IPS-18a (cell line): Measurements from ENCODE around the gene PIM1.

Experiments
- H3K27ac ChIP-seq: one replicate; pipeline ENCODE4 v1.5.1; 2013; ENCODE audit warnings: low read length
- H3K27me3 ChIP-seq: one replicate; pipeline ENCODE4 v1.6.1; 2013; ENCODE audit warnings: mild to moderate bottlenecking, low read length; ENCODE audit not compliant: control insufficient read depth, insufficient read depth
- H3K36me3 ChIP-seq: one replicate; pipeline ENCODE4 v1.6.1; 2013; ENCODE audit warnings: low read depth, low read length; ENCODE audit not compliant: control insufficient read depth
- H3K4me1 ChIP-seq: one replicate; pipeline ENCODE4 v1.6.1; 2013; ENCODE audit warnings: low read depth, low read length; ENCODE audit not compliant: control insufficient read depth
- H3K4me3 ChIP-seq: one replicate; pipeline ENCODE4 v1.5.1; 2013; ENCODE audit warnings: low read length
- H3K9ac ChIP-seq: one replicate; pipeline ENCODE4 v1.6.1; 2013; ENCODE audit warnings: mild to moderate bottlenecking, low read length, moderate library complexity
- H3K9me3 ChIP-seq: one replicate; pipeline ENCODE4 v1.6.1; 2013; ENCODE audit warnings: low read depth, low read length; ENCODE audit not compliant: control insufficient read depth

The PIM1 gene

GRCh38 chr6:37205997-37206340, 36.0 kb downstream of the PIM1 start:
- Histone ChIP-seq H3K4me3 (no peak overlapping the region), H3K9me3 (no peaks in the 10 kb centered on the region), H3K27ac (no peak overlapping the region), H3K4me1 (no peaks in the 10 kb centered on the region), H3K36me3 (no peaks in the 10 kb centered on the region), H3K27me3 (no peaks in the 10 kb centered on the region), H3K9ac (no peak overlapping the region)

GRCh38 chr6:37206622-37207021, 36.7 kb downstream of the PIM1 start:
- H3K4me3 ChIP-seq = no peak overlapping the region
- H3K9me3 ChIP-seq = no peaks in the 10 kb centered on the region
- no peaks in the 10 kb centered on the region for H3K36me3 ChIP-seq
- no peaks in the 10 kb centered on the region for H3K4me1 ChIP-seq
- no peak overlapping the region for H3K9ac ChIP-seq
- no peaks in the 10 kb centered on the region for H3K27me3 ChIP-seq
- H3K27ac ChIP-seq = no peak overlapping the region

GRCh38 chr6:37207903-37208456, 38.0 kb downstream of the PIM1 start:
- H3K27me3 ChIP-seq = no peaks in the 10 kb centered on the region
- no peaks in the 10 kb centered on the region for H3K4me1 ChIP-seq
- H3K4me3 ChIP-seq = no peak overlapping the region
- no peaks in the 10 kb centered on the region for H3K9me3 ChIP-seq
- H3K27ac ChIP-seq = no peak overlapping the region
- no peaks in the 10 kb centered on the region for H3K36me3 ChIP-seq
- no peak overlapping the region for H3K9ac ChIP-seq

GRCh38 chr6:37208793-37209192, 38.8 kb downstream of the PIM1 start:
- Histone ChIP-seq H3K27me3 (no peaks in the 10 kb centered on the region), H3K27ac (no peak overlapping the region), H3K36me3 (no peaks in the 10 kb centered on the region), H3K9me3 (no peaks in the 10 kb centered on the region), H3K4me3 (no peak overlapping the region), H3K9ac (no peak overlapping the region), H3K4me1 (no peaks in the 10 kb centered on the region)

GRCh38 chr6:37209461-37210205, 39.7 kb downstream of the PIM1 start:
- no peaks in the 10 kb centered on the region for H3K4me1 ChIP-seq

GRCh38 chr6:37210313-37210968, 40.5 kb downstream of the PIM1 start:
- H3K36me3 ChIP-seq = no peaks in the 10 kb centered on the region
- H3K4me3 ChIP-seq = no peak overlapping the region
- H3K27me3 ChIP-seq = no peaks in the 10 kb centered on the region
- H3K9me3 ChIP-seq = no peaks in the 10 kb centered on the region
- H3K9ac ChIP-seq = no peak overlapping the region
- H3K27ac ChIP-seq = no peak overlapping the region
- no peaks in the 10 kb centered on the region for H3K4me1 ChIP-seq

More at GRCh38 chr6:37209461-37210205, 39.7 kb downstream of the PIM1 start:
- H3K27ac ChIP-seq = no peak overlapping the region
- H3K9ac ChIP-seq = no peak overlapping the region
- H3K9me3 ChIP-seq = no peaks in the 10 kb centered on the region
- no peaks in the 10 kb centered on the region for H3K27me3 ChIP-seq
- H3K4me3 ChIP-seq = no peak overlapping the region
- H3K36me3 ChIP-seq = no peaks in the 10 kb centered on the region

GRCh38 chr6:37212268-37212667, 42.3 kb downstream of the PIM1 start:
- no peak overlapping the region for H3K27ac ChIP-seq
- H3K9ac ChIP-seq = no peak overlapping the region

GRCh38 chr6:37218061-37218460, 48.1 kb downstream of the PIM1 start:
- Histone ChIP-seq H3K9ac (no peak overlapping the region), H3K27ac (no peak overlapping the region)

More at GRCh38 chr6:37212268-37212667, 42.3 kb downstream of the PIM1 start:
- no peaks in the 10 kb centered on the region for H3K9me3 ChIP-seq
- H3K36me3 ChIP-seq = no peaks in the 10 kb centered on the region
- no peaks in the 10 kb centered on the region for H3K27me3 ChIP-seq
- H3K4me1 ChIP-seq = no peaks in the 10 kb centered on the region
- no peak overlapping the region for H3K4me3 ChIP-seq

GRCh38 chr6:37218511-37218910, 48.6 kb downstream of the PIM1 start:
- H3K36me3 ChIP-seq = no peaks in the 10 kb centered on the region
- H3K9me3 ChIP-seq = no peaks in the 10 kb centered on the region
- peaks cover 10% of the 10 kb centered on the region for H3K4me1 ChIP-seq
- H3K4me3 ChIP-seq = no peak overlapping the region
- no peak overlapping the region for H3K9ac ChIP-seq
- no peaks in the 10 kb centered on the region for H3K27me3 ChIP-seq
- no peak overlapping the region for H3K27ac ChIP-seq

More at GRCh38 chr6:37218061-37218460, 48.1 kb downstream of the PIM1 start:
- Histone ChIP-seq H3K27me3 (no peaks in the 10 kb centered on the region), H3K9me3 (no peaks in the 10 kb centered on the region), H3K4me3 (no peak overlapping the region), H3K36me3 (no peaks in the 10 kb centered on the region), H3K4me1 (peaks cover 9% of the 10 kb centered on the region)

GRCh38 chr6:37221585-37222124, 51.7 kb downstream of the PIM1 start:
- Histone ChIP-seq H3K9me3 (no peaks in the 10 kb centered on the region), H3K9ac (peak overlapping the region; percentile 3), H3K27ac (no peak overlapping the region), H3K36me3 (no peaks in the 10 kb centered on the region), H3K27me3 (no peaks in the 10 kb centered on the region), H3K4me3 (peak overlapping the region; percentile 61), H3K4me1 (peaks cover 10% of the 10 kb centered on the region)

- no peaks in the 10 kb centered on the region for H3K9me3 ChIP-seq
- peaks cover 10% of the 10 kb centered on the region for H3K4me1 ChIP-seq
- peak overlapping the region; percentile 61 for H3K4me3 ChIP-seq
- no peaks in the 10 kb centered on the region for H3K27me3 ChIP-seq
- peak overlapping the region; percentile 3 for H3K9ac ChIP-seq
- no peaks in the 10 kb centered on the region for H3K36me3 ChIP-seq
- H3K27ac ChIP-seq = no peak overlapping the region
These were observed 52.4 kb downstream of the PIM1 start for GRCh38 chr6:37222125-37222967.
